ENCODE data around the gene MTUS2. TPM values are rescaled to one million over a fixed set of nuclear protein-coding genes. Genes with fewer than 3 reads are reported as not detected.

The MTUS2 gene
- total RNA-seq, 1 experiment from 2014 or later = 1.7 TPM

DNA sequence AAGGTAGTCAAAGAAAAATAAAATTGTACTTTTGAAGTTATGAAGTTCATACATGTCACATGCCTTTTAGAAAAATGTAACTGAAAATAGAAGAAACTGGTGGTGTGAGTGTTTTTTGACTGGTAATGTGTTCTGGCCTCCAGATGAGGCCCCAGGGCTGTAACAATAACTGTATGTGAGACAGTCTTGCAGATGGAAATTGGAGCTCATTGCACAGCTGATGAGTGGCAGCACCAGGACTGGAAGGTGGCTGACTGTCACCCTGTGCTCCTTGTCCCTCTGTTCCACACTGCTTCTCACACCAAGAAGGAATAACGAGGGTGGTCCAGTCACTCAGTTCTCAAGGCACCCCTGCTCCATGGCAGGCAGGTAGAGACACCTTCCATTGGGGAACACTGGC, 559.7 kb downstream of the MTUS2 start:
- Mint-ChIP-seq H3K27me3 (ENCODE audit: insufficient read depth, unreplicated experiment) (peaks cover 2% of the 10 kb centered on the region), H3K9me3 (ENCODE audit: unreplicated experiment) (peaks cover 27% of the 10 kb centered on the region), H3K36me3 (ENCODE audit: insufficient read depth, unreplicated experiment) (no peaks in the 10 kb centered on the region), H3K4me3 (ENCODE audit: unreplicated experiment) (no peak overlapping the region), H3K27ac (ENCODE audit: unreplicated experiment) (no peak overlapping the region), H3K4me1 (ENCODE audit: low read depth, unreplicated experiment) (no peaks in the 10 kb centered on the region)
- intact Hi-C loops (cut with micrococcal nuclease; ENCODE audit: unreplicated experiment) = no loop called here
- Histone ChIP-seq H3K9me3 (peaks cover 3% of the 10 kb centered on the region; the same call in 1 of the 2 replicates), H3K27me3 (replicated peaks; ENCODE audit: control insufficient read depth, insufficient read depth, low read length) (no peaks in the 10 kb centered on the region), H3K4me1 (peaks cover 14% of the 10 kb centered on the region), H3K4me3 (ENCODE audit: low read depth, low read length) (no peak overlapping the region), H3K36me3 (ENCODE audit: control insufficient read depth, insufficient read depth, low read length) (no peaks in the 10 kb centered on the region; the same call in 1 of the 2 replicates)
- ChIA-PET POLR2A (no interaction called here), CTCF (interaction anchor here (1.0 kb wide), 1 partner anchor 12 kb away, joined by 3 read pairs; no protein-coding TSS in a partner anchor)
- DNase-seq = no peak
- BruUV-seq (replicated peaks) = no TSS peak
- TF ChIP-seq, protein P1, sequence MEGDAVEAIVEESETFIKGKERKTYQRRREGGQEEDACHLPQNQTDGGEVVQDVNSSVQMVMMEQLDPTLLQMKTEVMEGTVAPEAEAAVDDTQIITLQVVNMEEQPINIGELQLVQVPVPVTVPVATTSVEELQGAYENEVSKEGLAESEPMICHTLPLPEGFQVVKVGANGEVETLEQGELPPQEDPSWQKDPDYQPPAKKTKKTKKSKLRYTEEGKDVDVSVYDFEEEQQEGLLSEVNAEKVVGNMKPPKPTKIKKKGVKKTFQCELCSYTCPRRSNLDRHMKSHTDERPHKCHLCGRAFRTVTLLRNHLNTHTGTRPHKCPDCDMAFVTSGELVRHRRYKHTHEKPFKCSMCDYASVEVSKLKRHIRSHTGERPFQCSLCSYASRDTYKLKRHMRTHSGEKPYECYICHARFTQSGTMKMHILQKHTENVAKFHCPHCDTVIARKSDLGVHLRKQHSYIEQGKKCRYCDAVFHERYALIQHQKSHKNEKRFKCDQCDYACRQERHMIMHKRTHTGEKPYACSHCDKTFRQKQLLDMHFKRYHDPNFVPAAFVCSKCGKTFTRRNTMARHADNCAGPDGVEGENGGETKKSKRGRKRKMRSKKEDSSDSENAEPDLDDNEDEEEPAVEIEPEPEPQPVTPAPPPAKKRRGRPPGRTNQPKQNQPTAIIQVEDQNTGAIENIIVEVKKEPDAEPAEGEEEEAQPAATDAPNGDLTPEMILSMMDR (IDR thresholded peaks at IDR 0.05; ENCODE audit: insufficient read depth in 1 of 2, low read depth in 1 of 2, low read length in 1 of 2, severe bottlenecking in 1 of 2, unreplicated experiment in 1 of 2) = no peak

DNA sequence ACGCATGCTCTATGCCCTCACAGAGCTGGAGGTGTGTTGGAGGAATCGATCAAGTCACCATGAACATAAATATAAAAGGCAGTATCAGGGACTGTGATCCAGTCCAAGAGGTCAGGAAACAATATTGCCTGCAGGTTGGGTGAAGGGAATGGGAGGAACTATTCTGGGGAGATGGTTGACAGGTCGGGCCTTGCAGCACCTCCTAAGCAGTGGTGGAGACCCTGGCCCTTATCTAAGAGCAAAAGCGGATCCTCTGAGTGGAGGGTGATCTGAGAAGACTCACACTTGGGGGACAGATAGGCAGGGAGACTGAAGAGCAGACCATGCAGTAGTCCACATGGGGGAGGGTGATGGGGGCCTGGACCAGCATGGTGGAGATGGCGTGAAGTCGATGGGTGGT, 561.9 kb downstream of the MTUS2 start:
- peaks cover 27% of the 10 kb centered on the region for H3K9me3 Mint-ChIP-seq (ENCODE audit: unreplicated experiment)
- POLR2A ChIA-PET = no interaction called here

DNA sequence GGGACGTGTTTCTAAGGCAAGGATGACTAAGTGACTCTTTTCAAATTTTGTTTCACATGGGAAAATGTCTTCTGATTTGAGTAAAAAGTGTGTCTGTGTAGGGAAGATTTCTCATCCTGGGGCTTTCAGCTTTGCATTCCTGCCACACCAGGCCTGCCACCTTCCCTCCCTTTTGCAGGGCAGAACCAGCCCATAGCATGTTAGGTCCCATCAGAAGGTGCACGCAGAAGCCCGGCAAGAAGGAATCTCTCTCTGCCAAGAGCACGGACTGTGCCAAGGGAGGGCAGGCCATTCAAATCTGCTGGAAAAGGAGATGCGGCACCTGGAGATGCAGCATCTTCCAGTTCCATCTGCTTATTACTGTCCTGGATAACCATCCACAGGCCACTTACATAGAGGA, 563.3 kb downstream of the MTUS2 start:
- TF ChIP-seq, protein P1 (IDR thresholded peaks at IDR 0.05; ENCODE audit: insufficient read depth in 1 of 2, low read depth in 1 of 2, low read length in 1 of 2, severe bottlenecking in 1 of 2, unreplicated experiment in 1 of 2) = no peak
- CTCF ChIA-PET = interaction anchor here (0.6 kb wide), 1 partner anchor 1039 kb away, joined by 5 read pairs; no protein-coding TSS in a partner anchor

More for the DNA sequence above, 561.9 kb downstream of the MTUS2 start:
- no peaks in the 10 kb centered on the region for H3K36me3 Mint-ChIP-seq (ENCODE audit: insufficient read depth, unreplicated experiment)
- BruUV-seq (replicated peaks) = no TSS peak
- DNase-seq = no peak
- CTCF ChIA-PET = no interaction called here
- no peak overlapping the region for H3K4me3 ChIP-seq (ENCODE audit: low read depth, low read length)
- H3K4me1 ChIP-seq = peaks cover 35% of the 10 kb centered on the region
- H3K27ac Mint-ChIP-seq (ENCODE audit: unreplicated experiment) = peak overlapping the region; percentile 9
- intact Hi-C loops (cut with micrococcal nuclease; ENCODE audit: unreplicated experiment) = no loop called here
- H3K4me3 Mint-ChIP-seq (ENCODE audit: unreplicated experiment) = no peak overlapping the region
- H3K27me3 Mint-ChIP-seq (ENCODE audit: insufficient read depth, unreplicated experiment) = peaks cover 2% of the 10 kb centered on the region
- H3K27me3 ChIP-seq (replicated peaks; ENCODE audit: control insufficient read depth, insufficient read depth, low read length) = no peaks in the 10 kb centered on the region
- peaks cover 2% of the 10 kb centered on the region; the same call in 1 of the 2 replicates for H3K9me3 ChIP-seq
- TF ChIP-seq, protein P1 (IDR thresholded peaks at IDR 0.05; ENCODE audit: insufficient read depth in 1 of 2, low read depth in 1 of 2, low read length in 1 of 2, severe bottlenecking in 1 of 2, unreplicated experiment in 1 of 2) = no peak
- peaks cover 10% of the 10 kb centered on the region for H3K4me1 Mint-ChIP-seq (ENCODE audit: low read depth, unreplicated experiment)
- H3K36me3 ChIP-seq (ENCODE audit: control insufficient read depth, insufficient read depth, low read length) = no peaks in the 10 kb centered on the region; the same call in 1 of the 2 replicates

More for the DNA sequence above, 563.3 kb downstream of the MTUS2 start:
- intact Hi-C loops (cut with micrococcal nuclease; ENCODE audit: unreplicated experiment) = no loop called here
- peaks cover 15% of the 10 kb centered on the region for H3K9me3 Mint-ChIP-seq (ENCODE audit: unreplicated experiment)
- H3K4me3 Mint-ChIP-seq (ENCODE audit: unreplicated experiment) = no peak overlapping the region
- H3K27ac Mint-ChIP-seq (ENCODE audit: unreplicated experiment) = no peak overlapping the region
- POLR2A ChIA-PET = no interaction called here
- H3K4me1 Mint-ChIP-seq (ENCODE audit: low read depth, unreplicated experiment) = peaks cover 17% of the 10 kb centered on the region
- H3K27me3 Mint-ChIP-seq (ENCODE audit: insufficient read depth, unreplicated experiment) = no peaks in the 10 kb centered on the region
- no peaks in the 10 kb centered on the region for H3K36me3 Mint-ChIP-seq (ENCODE audit: insufficient read depth, unreplicated experiment)
- H3K36me3 ChIP-seq (ENCODE audit: control insufficient read depth, insufficient read depth, low read length) = no peaks in the 10 kb centered on the region; the same call in 1 of the 2 replicates
- no TSS peak for BruUV-seq (replicated peaks)
- no peak for DNase-seq
- 0 out of 2 replicates have a peak, but pooled peaks cover 2% of the 10 kb centered on the region for H3K9me3 ChIP-seq
- H3K4me3 ChIP-seq (ENCODE audit: low read depth, low read length) = no peak overlapping the region
- peaks cover 42% of the 10 kb centered on the region for H3K4me1 ChIP-seq
- H3K27me3 ChIP-seq (replicated peaks; ENCODE audit: control insufficient read depth, insufficient read depth, low read length) = no peaks in the 10 kb centered on the region
